H9 (cell line): ENCODE data around the gene LRRC14B. TPM values are rescaled to one million over a fixed set of nuclear protein-coding genes. Genes with fewer than 3 reads are reported as not detected.

ENCODE experiments used
- DNase-seq: peaks from one replicate; pipeline ENCODE4 v3.0.0-alpha.2; 2017
- H2AFZ ChIP-seq: one replicate; pipeline ENCODE4 v1.6.1; 2013; ENCODE audit warnings: mild to moderate bottlenecking, low read length, control low read depth, moderate library complexity
- H2AK5ac ChIP-seq: 2 replicates; pipeline ENCODE4 v1.6.1; 2013; ENCODE audit warnings: low read length, control low read depth, mixed read lengths; ENCODE audit not compliant: insufficient read length
- H2BK120ac ChIP-seq: one replicate; pipeline ENCODE4 v1.6.1; 2013; ENCODE audit warnings: low read depth, mild to moderate bottlenecking, low read length, control low read depth, inconsistent platforms; ENCODE audit not compliant: poor library complexity, severe bottlenecking
- H2BK12ac ChIP-seq: 2 replicates; pipeline ENCODE4 v1.6.1; 2013; ENCODE audit warnings: low read length, control low read depth, mixed read lengths, low read depth; ENCODE audit not compliant: insufficient read length
- H2BK15ac ChIP-seq: 2 replicates; pipeline ENCODE4 v1.6.1; 2013; ENCODE audit warnings: low read depth, low read length, control low read depth
- H2BK20ac ChIP-seq: one replicate; pipeline ENCODE4 v1.6.1; 2013; ENCODE audit warnings: low read depth, mild to moderate bottlenecking, low read length, control low read depth, inconsistent platforms; ENCODE audit not compliant: poor library complexity, severe bottlenecking
- H2BK5ac ChIP-seq: 2 replicates; pipeline ENCODE4 v1.6.1; 2013; ENCODE audit warnings: low read length, control low read depth, mixed read lengths; ENCODE audit not compliant: insufficient read length
- H3K14ac ChIP-seq: 2 replicates; pipeline ENCODE4 v1.6.1; 2013; ENCODE audit warnings: low read length, control low read depth; ENCODE audit not compliant: insufficient read depth
- H3K18ac ChIP-seq: 2 replicates; pipeline ENCODE4 v1.6.1; 2013; ENCODE audit warnings: low read depth, mild to moderate bottlenecking, mixed read lengths, low read length, control low read depth; ENCODE audit not compliant: insufficient read length
- H3K23ac ChIP-seq: 2 replicates; pipeline ENCODE4 v1.6.1; 2013; ENCODE audit warnings: low read length, control low read depth, mixed read lengths, low read depth; ENCODE audit not compliant: insufficient read length
- H3K23me2 ChIP-seq: 2 replicates; pipeline ENCODE4 v1.6.1; 2013; ENCODE audit warnings: low read depth, mild to moderate bottlenecking, mixed read lengths, low read length, control low read depth; ENCODE audit not compliant: insufficient read length, poor library complexity, severe bottlenecking
- H3K27ac ChIP-seq: 2 replicates; pipeline ENCODE4 v1.5.1; 2013; ENCODE audit warnings: low read length, control low read depth, mixed read lengths, low read depth; ENCODE audit not compliant: insufficient read length
- H3K27me3 ChIP-seq: 2 replicates; pipeline ENCODE4 v1.6.1; 2013; ENCODE audit warnings: low read length, control low read depth, inconsistent platforms; ENCODE audit not compliant: insufficient read depth
- H3K4ac ChIP-seq: 2 replicates; pipeline ENCODE4 v1.6.1; 2013; ENCODE audit warnings: low read depth, mild to moderate bottlenecking, control low read depth, inconsistent platforms, low read length, moderate library complexity
- H3K4me1 ChIP-seq: 2 replicates; pipeline ENCODE4 v1.6.1; 2013; ENCODE audit warnings: low read length, control low read depth, inconsistent platforms; ENCODE audit not compliant: insufficient read depth
- H3K4me2 ChIP-seq: 2 replicates; pipeline ENCODE4 v1.6.1; 2013; ENCODE audit warnings: low read length, control low read depth, mixed read lengths; ENCODE audit not compliant: insufficient read length, insufficient read depth
- H3K56ac ChIP-seq: 2 replicates; pipeline ENCODE4 v1.6.1; 2013; ENCODE audit warnings: low read depth, mild to moderate bottlenecking, mixed read lengths, low read length, control low read depth; ENCODE audit not compliant: insufficient read length
- H3K79me1 ChIP-seq: 2 replicates; pipeline ENCODE4 v1.6.1; 2013; ENCODE audit warnings: low read depth, mild to moderate bottlenecking, moderate library complexity, low read length, control low read depth, inconsistent platforms; ENCODE audit not compliant: insufficient read depth, poor library complexity, severe bottlenecking
- H3K79me2 ChIP-seq: 2 replicates; pipeline ENCODE4 v1.6.1; 2013; ENCODE audit warnings: low read length, control low read depth, inconsistent platforms; ENCODE audit not compliant: insufficient read depth
- H3K9ac ChIP-seq: 2 replicates; pipeline ENCODE4 v1.6.1; 2013; ENCODE audit warnings: low read length, control low read depth, mixed read lengths; ENCODE audit not compliant: insufficient read length; ENCODE audit errors: extremely low read depth
- H3K9me3 ChIP-seq: one replicate; pipeline ENCODE4 v1.6.1; 2013; ENCODE audit warnings: low read depth, low read length, inconsistent platforms; ENCODE audit not compliant: control insufficient read depth
- H3T11ph ChIP-seq: one replicate; pipeline ENCODE4 v1.6.1; 2013; ENCODE audit warnings: mild to moderate bottlenecking, low read length, control low read depth, inconsistent platforms
- H4K20me1 ChIP-seq: one replicate; pipeline ENCODE4 v1.6.1; 2013; ENCODE audit not compliant: control insufficient read depth, insufficient read length, insufficient read depth
- H4K5ac ChIP-seq: 2 replicates; pipeline ENCODE4 v1.6.1; 2013; ENCODE audit warnings: low read depth, mild to moderate bottlenecking, mixed read lengths, low read length, control low read depth; ENCODE audit not compliant: insufficient read length
- H4K8ac ChIP-seq: replicated peaks from 2 replicates; pipeline ENCODE4 v1.6.1; 2013; ENCODE audit warnings: low read length, control low read depth, mixed read lengths, low read depth; ENCODE audit not compliant: insufficient read length
- H4K91ac ChIP-seq: 2 replicates; pipeline ENCODE4 v1.6.1; 2013; ENCODE audit warnings: low read depth, mild to moderate bottlenecking, moderate library complexity, mixed read lengths, low read length, control low read depth; ENCODE audit not compliant: insufficient read length
- H3K27ac Mint-ChIP-seq, 3 experiments: 2 replicates in 2 of 3; 3 replicates in 1 of 3; pipeline ENCODE4 v1.8.0; 2020 to 2021; ENCODE audit warnings: mixed read lengths in 3 of 3, mild to moderate bottlenecking in 1 of 3, moderate library complexity in 1 of 3
- H3K27me3 Mint-ChIP-seq: 2 replicates; pipeline ENCODE4 v1.8.0; 2021; ENCODE audit warnings: low read depth, mild to moderate bottlenecking, moderate library complexity, mixed read lengths
- H3K36me3 Mint-ChIP-seq, 3 experiments: 2 replicates in 2 of 3; 3 replicates in 1 of 3; pipeline ENCODE4 v1.8.0; 2020 to 2021; ENCODE audit warnings: low read depth in 3 of 3, mixed read lengths in 3 of 3; ENCODE audit not compliant: insufficient read depth in 1 of 3
- H3K4me1 Mint-ChIP-seq, 2 experiments: 2 replicates each; pipeline ENCODE4 v1.8.0; 2020; ENCODE audit warnings: mixed read lengths in 2 of 2
- H3K4me3 Mint-ChIP-seq, 2 experiments: 2 replicates in 1 of 2; 3 replicates in 1 of 2; pipeline ENCODE4 v1.8.0; 2020 to 2021; ENCODE audit warnings: mild to moderate bottlenecking in 2 of 2, mixed read lengths in 2 of 2, moderate library complexity in 1 of 2
- H3K9me3 Mint-ChIP-seq, 2 experiments: 2 replicates in 1 of 2; 3 replicates in 1 of 2; pipeline ENCODE4 v1.8.0; 2020; ENCODE audit warnings: mild to moderate bottlenecking in 2 of 2, mixed read lengths in 2 of 2, moderate library complexity in 1 of 2
- WGBS: extraction: QIAGEN DNeasy Blood & Tissue Kit; methylation state at CpG from one replicate; pipeline ENCODE4 v1.1.7; 2013; ENCODE audit warnings: missing lambda C conversion rate, low lambda C conversion rate, mixed read lengths; ENCODE audit not compliant: insufficient read length; ENCODE audit errors: extremely low coverage; 5-methylcytosine and 5-hydroxymethylcytosine counted together
- total RNA-seq: library from RNA; stranded (reverse); gene quantifications from 2 replicates; pipeline ENCODE4 v1.2.1, GENCODE V29; 2021
- TF ChIP-seq, protein P1 (sequence below): fragments of 200-600 bp; sonication (generic); conservative IDR thresholded peaks from 3 replicates; pipeline ENCODE4 v1.8.0; 2021; ENCODE audit warnings: antibody characterized with exemption, mild to moderate bottlenecking

The LRRC14B gene
- total RNA-seq, 1 experiment from 2014 or later, result not detected

DNA sequence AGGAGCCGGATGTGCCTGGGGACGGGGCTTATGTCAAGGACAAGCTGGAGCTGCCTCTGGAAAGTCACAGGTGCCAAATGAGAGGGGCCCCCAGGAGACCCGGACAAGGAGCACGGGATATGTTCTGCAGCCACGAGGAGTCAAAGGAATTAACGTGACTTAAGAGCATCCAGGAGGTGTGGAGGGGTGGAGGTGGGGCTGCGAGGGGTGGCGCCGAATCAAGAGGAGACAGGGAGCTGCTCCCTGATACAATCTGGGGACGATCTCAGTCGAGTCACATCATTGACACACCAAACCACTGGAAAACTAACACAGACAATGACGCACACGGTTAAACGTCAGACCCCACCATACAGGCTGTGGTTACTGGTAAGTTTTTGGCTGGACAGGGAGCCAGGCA lies 16.3 kb downstream of the LRRC14B start:
- no peak overlapping the region for H3K4me2 ChIP-seq
- no peak overlapping the region for H4K5ac ChIP-seq
- peaks cover 3% of the 10 kb centered on the region; the same call in 1 of the 2 replicates for H3K4me1 ChIP-seq
- H2BK120ac ChIP-seq, result no peak overlapping the region
- H3K9me3 ChIP-seq, result no peaks in the 10 kb centered on the region
- H2BK12ac ChIP-seq, result no peak overlapping the region
- no peak overlapping the region for H3K18ac ChIP-seq
- no peaks in the 10 kb centered on the region for H3K27me3 ChIP-seq
- no peak overlapping the region for H3K14ac ChIP-seq
- no CpG with 5 or more reads among the region's 14 CpGs for WGBS
- no peak overlapping the region for H2BK20ac ChIP-seq
- H4K20me1 ChIP-seq, result no peaks in the 10 kb centered on the region
- no peak for DNase-seq
- peaks cover 15% of the 10 kb centered on the region for H3K79me1 ChIP-seq
- TF ChIP-seq, protein P1, sequence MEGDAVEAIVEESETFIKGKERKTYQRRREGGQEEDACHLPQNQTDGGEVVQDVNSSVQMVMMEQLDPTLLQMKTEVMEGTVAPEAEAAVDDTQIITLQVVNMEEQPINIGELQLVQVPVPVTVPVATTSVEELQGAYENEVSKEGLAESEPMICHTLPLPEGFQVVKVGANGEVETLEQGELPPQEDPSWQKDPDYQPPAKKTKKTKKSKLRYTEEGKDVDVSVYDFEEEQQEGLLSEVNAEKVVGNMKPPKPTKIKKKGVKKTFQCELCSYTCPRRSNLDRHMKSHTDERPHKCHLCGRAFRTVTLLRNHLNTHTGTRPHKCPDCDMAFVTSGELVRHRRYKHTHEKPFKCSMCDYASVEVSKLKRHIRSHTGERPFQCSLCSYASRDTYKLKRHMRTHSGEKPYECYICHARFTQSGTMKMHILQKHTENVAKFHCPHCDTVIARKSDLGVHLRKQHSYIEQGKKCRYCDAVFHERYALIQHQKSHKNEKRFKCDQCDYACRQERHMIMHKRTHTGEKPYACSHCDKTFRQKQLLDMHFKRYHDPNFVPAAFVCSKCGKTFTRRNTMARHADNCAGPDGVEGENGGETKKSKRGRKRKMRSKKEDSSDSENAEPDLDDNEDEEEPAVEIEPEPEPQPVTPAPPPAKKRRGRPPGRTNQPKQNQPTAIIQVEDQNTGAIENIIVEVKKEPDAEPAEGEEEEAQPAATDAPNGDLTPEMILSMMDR, result no peak
- H4K91ac ChIP-seq, result no peak overlapping the region
- H3K79me2 ChIP-seq, result peaks cover 6% of the 10 kb centered on the region
- no peak overlapping the region for H2BK5ac ChIP-seq
- H4K8ac ChIP-seq, result no peak overlapping the region
- H3K9ac ChIP-seq, result no peak overlapping the region
- H3K23me2 ChIP-seq, result no peaks in the 10 kb centered on the region
- H3K27ac ChIP-seq, result no peak overlapping the region
- peaks cover 5% of the 10 kb centered on the region in 2 experiments; a peak in 3 of 4 replicates for H3K4me1 Mint-ChIP-seq
- no peak overlapping the region for H3K56ac ChIP-seq
- peaks cover 4 to 31% (median 26%) of the 10 kb centered on the region in 3 experiments; a peak in 6 of 7 replicates for H3K36me3 Mint-ChIP-seq
- no peak overlapping the region for H3K4ac ChIP-seq
- H3K4me3 Mint-ChIP-seq, result no peak overlapping the region
- H3K27ac Mint-ChIP-seq, result peak overlapping the region in 1 of 3 experiments; percentile 26; a peak in 3 of 7 replicates
- no peak overlapping the region for H2AFZ ChIP-seq
- H3K9me3 Mint-ChIP-seq, result no peaks in the 10 kb centered on the region
- no peak overlapping the region for H3K23ac ChIP-seq
- no peak overlapping the region for H2BK15ac ChIP-seq
- no peaks in the 10 kb centered on the region for H3K27me3 Mint-ChIP-seq
- H2AK5ac ChIP-seq, result no peak overlapping the region
- no peak overlapping the region for H3T11ph ChIP-seq
